LoVo (cell line): ENCODE results near the gene ZCCHC7.
"Not testable (repeated sequence)": the region's sequence is repeated elsewhere in the genome, so short reads cannot be mapped to it uniquely, and the experiment has no call there.

Experiments used
- DNase-seq: peaks from one replicate; pipeline ENCODE4 v3.0.0-alpha.2; 2016; ENCODE audit warnings: low spot score

ZCCHC7 gene

GRCh38 chr9:37119907-37120842, at the start of gene ZCCHC7:
TSS of gene ZCCHC7 (plus strand) at chr9:37120574.
- DNase-seq, result peak; percentile 94

GRCh38 chr9:37074790-37075189, 45.6 kb upstream of the ZCCHC7 start:
- DNase-seq, result not testable (repeated sequence)

- peak; percentile 95 for DNase-seq
Measured at GRCh38 chr9:37079370-37080164, 40.8 kb upstream of the ZCCHC7 start.

- DNase-seq, result not testable (repeated sequence)
Measured at GRCh38 chr9:37080165-37080628, 40.2 kb upstream of the ZCCHC7 start.

- not testable (repeated sequence) for DNase-seq
Measured at GRCh38 chr9:37081507-37081906, 38.9 kb upstream of the ZCCHC7 start.

- DNase-seq, result no peak
Measured at GRCh38 chr9:37082214-37082765, 38.1 kb upstream of the ZCCHC7 start.

- DNase-seq, result no peak
Measured at GRCh38 chr9:37083654-37084053, 36.7 kb upstream of the ZCCHC7 start.

- DNase-seq, result no peak
Measured at GRCh38 chr9:37085233-37085632, 35.1 kb upstream of the ZCCHC7 start.

- not testable (repeated sequence) for DNase-seq
Measured at GRCh38 chr9:37092714-37093295, 27.6 kb upstream of the ZCCHC7 start.

GRCh38 chr9:37094751-37095150, 25.6 kb upstream of the ZCCHC7 start:
- DNase-seq, result no peak

- no peak for DNase-seq
Measured at GRCh38 chr9:37096628-37097027, 23.7 kb upstream of the ZCCHC7 start.

GRCh38 chr9:37097294-37097693, 23.1 kb upstream of the ZCCHC7 start:
- no peak for DNase-seq

GRCh38 chr9:37100327-37100726, 20.0 kb upstream of the ZCCHC7 start:
- DNase-seq, result no peak

- DNase-seq, result no peak
Measured at GRCh38 chr9:37100741-37101140, 19.6 kb upstream of the ZCCHC7 start.

GRCh38 chr9:37102486-37102885, 17.9 kb upstream of the ZCCHC7 start:
- no peak for DNase-seq

- no peak for DNase-seq
Measured at GRCh38 chr9:37104183-37104889, 16.0 kb upstream of the ZCCHC7 start.

GRCh38 chr9:37105234-37105633, 15.1 kb upstream of the ZCCHC7 start:
- no peak for DNase-seq

- DNase-seq, result no peak
Measured at GRCh38 chr9:37107701-37108100, 12.7 kb upstream of the ZCCHC7 start.

GRCh38 chr9:37114442-37114841, 5.9 kb upstream of the ZCCHC7 start:
- DNase-seq, result not testable (repeated sequence)

- no peak for DNase-seq
Measured at GRCh38 chr9:37117956-37118355, 2.4 kb upstream of the ZCCHC7 start.

GRCh38 chr9:37119360-37119759, 1.0 kb upstream of the ZCCHC7 start:
- DNase-seq, result no peak
